ENCODE data around the gene CD164. TPM values are rescaled to one million over a fixed set of nuclear protein-coding genes. Genes with fewer than 3 reads are reported as not detected.

Gene CD164
- total RNA-seq, 4 donors from 2014 or later: 87.2 to 198 (median 166) TPM

- no peak for ATAC-seq
- WGBS, 2 donors (ENCODE audit: low coverage in 1 of 2): 77 to 80% methylated on average over 3 of the region's 3 CpGs
- Histone ChIP-seq H3K27ac (no peak overlapping the region), H3K36me3 (no peaks in the 10 kb centered on the region), H3K4me1 (peaks cover 0 to 14% (median 3%) of the 10 kb centered on the region in 3 donors), H3K9me3 (no peaks in the 10 kb centered on the region), H3K4me3 (no peak overlapping the region), H3K27me3 (no peaks in the 10 kb centered on the region)
- no peak for TF ChIP-seq CTCF (IDR thresholded peaks at IDR 0.05)
- no peak for TF ChIP-seq POLR2AphosphoS5 (IDR thresholded peaks at IDR 0.05)
- no peak for TF ChIP-seq EP300 (IDR thresholded peaks at IDR 0.05)
- TF ChIP-seq POLR2A (IDR thresholded peaks at IDR 0.05): no peak
Measured at GRCh38 chr6:109347779-109348178, 34.5 kb downstream of the CD164 start.

- H3K36me3 ChIP-seq: no peaks in the 10 kb centered on the region
- ATAC-seq: no peak
- peaks cover 0 to 14% (median 3%) of the 10 kb centered on the region in 3 donors for H3K4me1 ChIP-seq
- H3K27ac ChIP-seq: no peak overlapping the region
- H3K27me3 ChIP-seq: no peaks in the 10 kb centered on the region
- 91% methylated on average over 4 of the region's 4 CpGs; no CpG with 5 or more reads in 1 of the 2 donors for WGBS, 2 donors (ENCODE audit: low coverage in 1 of 2)
- TF ChIP-seq POLR2AphosphoS5 (IDR thresholded peaks at IDR 0.05) (no peak), CTCF (IDR thresholded peaks at IDR 0.05) (no peak), EP300 (IDR thresholded peaks at IDR 0.05) (no peak)
- no peak overlapping the region for H3K4me3 ChIP-seq
- H3K9me3 ChIP-seq: no peaks in the 10 kb centered on the region
Measured at GRCh38 chr6:109345986-109346385, 36.3 kb downstream of the CD164 start.

- Histone ChIP-seq H3K36me3 (no peaks in the 10 kb centered on the region), H3K9me3 (no peaks in the 10 kb centered on the region), H3K4me1 (peaks cover 0 to 1% (median 0%) of the 10 kb centered on the region in 3 donors), H3K27me3 (no peaks in the 10 kb centered on the region), H3K27ac (no peak overlapping the region), H3K4me3 (no peak overlapping the region)
- no peak for ATAC-seq
- TF ChIP-seq CTCF (IDR thresholded peaks at IDR 0.05) (no peak), EP300 (IDR thresholded peaks at IDR 0.05) (no peak), POLR2A (IDR thresholded peaks at IDR 0.05) (no peak), POLR2AphosphoS5 (IDR thresholded peaks at IDR 0.05) (no peak)
- 82% methylated on average over 2 of the region's 2 CpGs; no CpG with 5 or more reads in 1 of the 2 donors for WGBS, 2 donors (ENCODE audit: low coverage in 1 of 2)
Measured at GRCh38 chr6:109344226-109344625, 38.0 kb downstream of the CD164 start.

GRCh38 chr6:109343518-109343917 lies 38.7 kb downstream of the CD164 start:
- Histone ChIP-seq H3K27me3 (no peaks in the 10 kb centered on the region), H3K9me3 (no peaks in the 10 kb centered on the region), H3K4me1 (no peaks in the 10 kb centered on the region), H3K4me3 (no peak overlapping the region), H3K27ac (no peak overlapping the region), H3K36me3 (no peaks in the 10 kb centered on the region)
- TF ChIP-seq CTCF (IDR thresholded peaks at IDR 0.05) (no peak), EP300 (IDR thresholded peaks at IDR 0.05) (no peak), POLR2AphosphoS5 (IDR thresholded peaks at IDR 0.05) (no peak), POLR2A (IDR thresholded peaks at IDR 0.05) (no peak)
- ATAC-seq: no peak
- 82 to 95% methylated on average over 3 to 7 of the region's 7 CpGs for WGBS, 2 donors (ENCODE audit: low coverage in 1 of 2)

GRCh38 chr6:109342911-109343310 lies 39.4 kb downstream of the CD164 start:
- Histone ChIP-seq H3K4me1 (no peaks in the 10 kb centered on the region), H3K9me3 (no peaks in the 10 kb centered on the region), H3K36me3 (no peaks in the 10 kb centered on the region), H3K27ac (no peak overlapping the region), H3K27me3 (no peaks in the 10 kb centered on the region), H3K4me3 (no peak overlapping the region)
- no peak for TF ChIP-seq EP300 (IDR thresholded peaks at IDR 0.05)
- WGBS, 2 donors (ENCODE audit: low coverage in 1 of 2): 86 to 87% methylated on average over 1 to 2 of the region's 6 CpGs
- ATAC-seq: no peak

All from gastroesophageal sphincter (tissue), 4 donors.